SK-N-SH (cell line): ENCODE data around the gene C12orf60. TPM values are rescaled to one million over a fixed set of nuclear protein-coding genes. Genes with fewer than 3 reads are reported as not detected.

ENCODE experiments used
- CTCF ChIA-PET: fragments of 300-600, 350-600 bp; formaldehyde crosslinking; extraction: SDS; loops from one replicate; lab custom pipeline; 2021; lab: Yijun Ruan, JAX
- POLR2A ChIA-PET: fragments of 350-600 bp; sonication (Branson Sonifier 250); formaldehyde crosslinking; extraction: SDS; loops from one replicate; lab custom pipeline; 2020; ENCODE audit warnings: antibody characterized with exemption, inconsistent platforms; lab: Yijun Ruan, JAX
- DNase-seq: peaks from one replicate; pipeline ENCODE4 v3.0.0; 2012
- H2AFZ ChIP-seq: fragments of 200-600 bp; sonication (generic); 2 replicates; pipeline ENCODE4 v1.8.1; 2016; ENCODE audit warnings: antibody characterized with exemption, mild to moderate bottlenecking, low read depth
- H3F3A ChIP-seq: fragments of 200-600 bp; sonication (generic); replicated peaks from 2 replicates; pipeline ENCODE3; 2016; ENCODE audit warnings: antibody characterized with exemption, mild to moderate bottlenecking; ENCODE audit not compliant: insufficient read depth
- H3K27ac ChIP-seq, 2 experiments: fragments of 200-500 bp in 1 of 2; fragments of 200-600 bp in 1 of 2; sonication (Bioruptor generic) in 1 of 2; sonication (generic), shearing (Covaris generic) in 1 of 2; 2 replicates each; pipeline versions ENCODE4 v1.5.1 to v1.6.1; 2014 to 2016; ENCODE audit warnings: low read depth in 2 of 2, inconsistent platforms in 1 of 2, low read length in 1 of 2, mild to moderate bottlenecking in 1 of 2, mixed read lengths in 1 of 2
- H3K27me3 ChIP-seq: fragments of 200-600 bp; sonication (generic), shearing (Covaris generic); 2 replicates; pipeline ENCODE4 v1.6.1; 2016; ENCODE audit warnings: mixed run types; ENCODE audit not compliant: insufficient read depth
- H3K36me3 ChIP-seq, 2 experiments: fragments of 200-500 bp in 1 of 2; fragments of 200-600 bp in 1 of 2; sonication (Bioruptor generic) in 1 of 2; sonication (generic) in 1 of 2; replicated peaks in 1 of 2; 2 replicates each; pipeline versions ENCODE3 to v1.5.1; 2014 to 2016; ENCODE audit warnings: low read length in 1 of 2, mild to moderate bottlenecking in 1 of 2; ENCODE audit not compliant: insufficient read depth in 2 of 2, control insufficient read depth in 1 of 2
- H3K4me1 ChIP-seq, 2 experiments: fragments of 200-500 bp in 1 of 2; fragments of 200-600 bp in 1 of 2; sonication (Bioruptor generic) in 1 of 2; sonication (generic), shearing (Covaris generic) in 1 of 2; 2 replicates each; pipeline versions ENCODE4 v1.5.1 to v1.6.1; 2014 to 2016; ENCODE audit warnings: low read depth in 1 of 2, low read length in 1 of 2, mixed run types in 1 of 2; ENCODE audit not compliant: insufficient read depth in 2 of 2, control insufficient read depth in 1 of 2
- H3K4me2 ChIP-seq: fragments of 200-600 bp; sonication (generic), shearing (Covaris generic); 2 replicates; pipeline ENCODE4 v1.6.1; 2017; ENCODE audit warnings: mixed run types
- H3K4me3 ChIP-seq, 2 experiments: fragments of 200-500 bp in 1 of 2; fragments of 200-600 bp in 1 of 2; sonication (Bioruptor generic) in 1 of 2; sonication (generic), shearing (Covaris generic) in 1 of 2; 2 replicates each; pipeline versions ENCODE4 v1.5.1 to v1.8.1; 2014 to 2016; ENCODE audit warnings: low read depth in 2 of 2, inconsistent platforms in 1 of 2, low read length in 1 of 2, mild to moderate bottlenecking in 1 of 2, mixed read lengths in 1 of 2, moderate library complexity in 1 of 2
- H3K79me2 ChIP-seq: fragments of 200-600 bp; sonication (generic); 2 replicates; pipeline ENCODE4 v1.8.1; 2017; ENCODE audit warnings: mild to moderate bottlenecking; ENCODE audit not compliant: insufficient read depth
- H3K9ac ChIP-seq: fragments of 200-600 bp; sonication (generic); 2 replicates; pipeline ENCODE4 v1.6.1; 2017; ENCODE audit warnings: mixed run types
- H3K9me2 ChIP-seq: fragments of 200-600 bp; sonication (generic); 2 replicates; pipeline ENCODE4 v1.6.1; 2017; ENCODE audit warnings: mixed run types
- H3K9me3 ChIP-seq: fragments of 200-600 bp; sonication (generic); 2 replicates; pipeline ENCODE4 v1.6.1; 2017; ENCODE audit warnings: mixed run types, mild to moderate bottlenecking, moderate library complexity
- H4K20me1 ChIP-seq: fragments of 200-600 bp; sonication (generic); 2 replicates; pipeline ENCODE4 v1.6.1; 2017; ENCODE audit warnings: mild to moderate bottlenecking, mixed run types; ENCODE audit not compliant: insufficient read depth
- CHD2 ChIP-seq: fragments of 150-350 bp; IDR thresholded peaks from 2 replicates; pipeline ENCODE4 v1.6.1; 2018; ENCODE audit warnings: low read length; ENCODE audit not compliant: partially characterized antibody
- ELF1 ChIP-seq: IDR thresholded peaks from 2 replicates; pipeline ENCODE4 v1.4.0; 2012
- EP300 ChIP-seq, 2 experiments: IDR thresholded peaks; 2 replicates each; pipeline versions ENCODE4 v1.4.0 to v1.6.1; 2012; ENCODE audit warnings: borderline replicate concordance in 1 of 2, low read depth in 1 of 2, low read length in 1 of 2
- FOXM1 ChIP-seq: IDR thresholded peaks from 2 replicates; pipeline ENCODE4 v1.4.0; 2012; ENCODE audit warnings: low read depth, mild to moderate bottlenecking
- GABPA ChIP-seq: IDR thresholded peaks from 2 replicates; pipeline ENCODE4 v1.4.0; 2012; ENCODE audit warnings: low read depth, mild to moderate bottlenecking
- IRF3 ChIP-seq: fragments of 150-350 bp; IDR thresholded peaks from 2 replicates; pipeline ENCODE4 v1.6.1; 2016; ENCODE audit warnings: mild to moderate bottlenecking, low read depth, low read length
- JUND ChIP-seq: IDR thresholded peaks from 2 replicates; pipeline ENCODE4 v1.4.0; 2012
- MAX ChIP-seq: IDR thresholded peaks from 2 replicates; pipeline ENCODE4 v1.4.0; 2012; ENCODE audit warnings: low read depth
- MEF2A ChIP-seq: IDR thresholded peaks from 2 replicates; pipeline ENCODE4 v1.4.0; 2012; ENCODE audit warnings: low read depth, borderline replicate concordance
- NRF1 ChIP-seq: IDR thresholded peaks from 2 replicates; pipeline ENCODE4 v1.6.1; 2012; ENCODE audit warnings: low read depth, mild to moderate bottlenecking, low read length
- POLR2AphosphoS5 ChIP-seq: IDR thresholded peaks from 2 replicates; pipeline ENCODE4 v1.6.1; 2012; ENCODE audit warnings: low read depth, low read length
- RAD21 ChIP-seq: IDR thresholded peaks from 2 replicates; pipeline ENCODE4 v1.6.1; 2012; ENCODE audit warnings: mild to moderate bottlenecking, low read length
- RCOR1 ChIP-seq: fragments of 150-350 bp; IDR thresholded peaks from 2 replicates; pipeline ENCODE4 v1.6.1; 2017; ENCODE audit warnings: antibody characterized with exemption, low read length
- RXRA ChIP-seq: IDR thresholded peaks from 2 replicates; pipeline ENCODE4 v1.4.0; 2012; ENCODE audit warnings: low read depth, mild to moderate bottlenecking, borderline replicate concordance
- SIN3A ChIP-seq: IDR thresholded peaks from 2 replicates; pipeline ENCODE4 v1.6.1; 2012; ENCODE audit warnings: low read depth, mild to moderate bottlenecking, low read length, moderate library complexity, borderline replicate concordance
- TAF1 ChIP-seq: IDR thresholded peaks from 2 replicates; pipeline ENCODE4 v1.6.1; 2012; ENCODE audit warnings: low read depth, mild to moderate bottlenecking, low read length, moderate library complexity, borderline replicate concordance
- TCF12 ChIP-seq: IDR thresholded peaks from 2 replicates; pipeline ENCODE4 v1.4.0; 2012
- TEAD4 ChIP-seq: IDR thresholded peaks from 2 replicates; pipeline ENCODE4 v1.4.0; 2012; ENCODE audit warnings: mild to moderate bottlenecking, borderline replicate concordance; ENCODE audit not compliant: insufficient read depth
- YY1 ChIP-seq: IDR thresholded peaks from 2 replicates; pipeline ENCODE4 v1.4.0; 2012; ENCODE audit warnings: low read depth, mild to moderate bottlenecking
- WGBS: methylation state at CpG from one replicate; pipeline ENCODE4 v1.1.6; 2017; ENCODE audit warnings: low lambda C conversion rate; 5-methylcytosine and 5-hydroxymethylcytosine counted together
- polyA plus RNA-seq, 3 experiments: library from polyadenylated mRNA; depleted of rRNA; stranded (reverse); fragments of >200 nt; gene quantifications; 2 replicates each; pipeline ENCODE4 v1.2.3, GENCODE V29; 2012
- TF ChIP-seq, protein P1 (sequence below): fragments of 150-350 bp; IDR thresholded peaks from 2 replicates; pipeline ENCODE4 v1.6.1; 2017; ENCODE audit warnings: antibody characterized with exemption, low read length, low read depth, borderline replicate concordance
- TF ChIP-seq, protein P2 (sequence below): IDR thresholded peaks from 2 replicates; pipeline ENCODE4 v1.4.0; 2012; ENCODE audit warnings: low read depth, borderline replicate concordance
- TF ChIP-seq, protein P3 (sequence below): IDR thresholded peaks from 2 replicates; pipeline ENCODE4 v1.6.1; 2012; ENCODE audit warnings: mild to moderate bottlenecking, low read depth, low read length, moderate library complexity

The C12orf60 gene
- polyA plus RNA-seq, 1 of the 3 experiments (the other 2 are of a cell fraction), result 0.87 TPM

DNA sequence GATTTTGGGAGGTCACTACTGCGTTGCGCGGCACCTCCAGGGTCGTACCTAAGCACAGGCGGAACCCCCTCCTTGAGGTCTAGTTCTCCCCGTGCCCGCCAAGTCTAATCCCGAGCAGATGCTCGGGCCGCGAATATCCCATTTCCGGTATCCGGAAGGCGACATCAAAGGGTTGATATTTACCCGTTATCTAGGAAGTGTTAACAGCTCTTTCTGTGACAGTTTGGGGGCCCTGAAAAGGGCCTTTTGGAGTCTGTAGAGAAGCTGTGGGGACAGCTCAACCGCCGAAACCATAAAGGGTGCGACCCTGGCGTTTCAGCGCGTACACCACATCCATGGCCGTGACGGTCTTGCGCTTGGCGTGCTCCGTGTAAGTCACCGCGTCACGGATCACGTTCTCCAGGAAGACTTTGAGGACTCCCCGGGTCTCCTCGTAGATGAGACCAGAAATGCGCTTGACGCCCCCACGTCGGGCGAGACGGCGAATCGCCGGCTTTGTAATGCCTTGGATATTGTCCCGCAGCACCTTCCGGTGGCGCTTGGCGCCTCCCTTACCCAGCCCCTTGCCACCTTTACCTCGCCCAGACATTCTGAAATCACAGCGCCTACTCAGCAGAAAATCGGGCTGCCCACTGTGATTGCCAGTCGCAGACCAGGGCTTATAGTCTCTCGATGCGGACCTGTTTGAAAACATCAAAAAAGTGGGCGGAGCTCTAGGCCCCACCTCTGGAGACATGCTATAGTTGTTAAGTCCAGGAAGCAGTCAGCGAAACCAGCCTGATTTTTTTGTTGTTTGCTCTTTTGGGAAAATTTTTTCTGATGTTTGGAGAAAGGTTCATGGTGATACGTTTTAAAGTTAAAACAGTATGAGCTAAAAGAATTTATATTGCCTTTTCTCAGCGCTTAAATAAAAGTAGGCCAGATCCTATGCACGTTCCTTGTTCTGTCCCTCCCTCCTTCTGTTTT, 32.7 kb upstream of the C12orf60 start:
- peak overlapping the region; percentile 73 to 93 for H3K4me3 ChIP-seq
- no peaks in the 10 kb centered on the region for H3K9me3 ChIP-seq
- peak overlapping the region; percentile 77; the same call in 1 of the 2 replicates for H2AFZ ChIP-seq
- peak overlapping the region; percentile 81 to 96 for H3K27ac ChIP-seq
- peak; percentile 82 for DNase-seq
- peaks cover 25% of the 10 kb centered on the region for H3F3A ChIP-seq
- H3K27me3 ChIP-seq, result no peaks in the 10 kb centered on the region
- H4K20me1 ChIP-seq, result peaks cover 23% of the 10 kb centered on the region; the same call in 1 of the 2 replicates
- peaks cover 11 to 12% of the 10 kb centered on the region in 2 experiments; a peak in 3 of 4 replicates for H3K4me1 ChIP-seq
- POLR2A ChIA-PET, result interaction anchor here (2.9 kb wide), 1 partner anchor 33 kb away, joined by 30 read pairs; the partner anchor contains the start of genes C12orf60 and WBP11
- H3K4me2 ChIP-seq, result peak overlapping the region; percentile 91
- WGBS, result under 1% methylated on average over 39 of the region's 56 CpGs
- H3K9me2 ChIP-seq, result no peaks in the 10 kb centered on the region
- TF ChIP-seq FOXM1, result 0 out of 2 replicates have a peak, but pooled peaks have one; percentile 49
- no peak for TF ChIP-seq RAD21
- no peak for TF ChIP-seq YY1
- TF ChIP-seq RCOR1, result peak; percentile 58
- TF ChIP-seq, protein P1, sequence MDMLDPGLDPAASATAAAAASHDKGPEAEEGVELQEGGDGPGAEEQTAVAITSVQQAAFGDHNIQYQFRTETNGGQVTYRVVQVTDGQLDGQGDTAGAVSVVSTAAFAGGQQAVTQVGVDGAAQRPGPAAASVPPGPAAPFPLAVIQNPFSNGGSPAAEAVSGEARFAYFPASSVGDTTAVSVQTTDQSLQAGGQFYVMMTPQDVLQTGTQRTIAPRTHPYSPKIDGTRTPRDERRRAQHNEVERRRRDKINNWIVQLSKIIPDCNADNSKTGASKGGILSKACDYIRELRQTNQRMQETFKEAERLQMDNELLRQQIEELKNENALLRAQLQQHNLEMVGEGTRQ, result no peak
- peak; percentile 93 for TF ChIP-seq CHD2
- peak; percentile 34; the same call in 1 of the 2 replicates for TF ChIP-seq IRF3
- TF ChIP-seq MEF2A, result peak; percentile 27; the same call in 1 of the 2 replicates
- peak; percentile 100 for TF ChIP-seq POLR2AphosphoS5
- peak; percentile 98 for TF ChIP-seq SIN3A
- TF ChIP-seq, protein P2, sequence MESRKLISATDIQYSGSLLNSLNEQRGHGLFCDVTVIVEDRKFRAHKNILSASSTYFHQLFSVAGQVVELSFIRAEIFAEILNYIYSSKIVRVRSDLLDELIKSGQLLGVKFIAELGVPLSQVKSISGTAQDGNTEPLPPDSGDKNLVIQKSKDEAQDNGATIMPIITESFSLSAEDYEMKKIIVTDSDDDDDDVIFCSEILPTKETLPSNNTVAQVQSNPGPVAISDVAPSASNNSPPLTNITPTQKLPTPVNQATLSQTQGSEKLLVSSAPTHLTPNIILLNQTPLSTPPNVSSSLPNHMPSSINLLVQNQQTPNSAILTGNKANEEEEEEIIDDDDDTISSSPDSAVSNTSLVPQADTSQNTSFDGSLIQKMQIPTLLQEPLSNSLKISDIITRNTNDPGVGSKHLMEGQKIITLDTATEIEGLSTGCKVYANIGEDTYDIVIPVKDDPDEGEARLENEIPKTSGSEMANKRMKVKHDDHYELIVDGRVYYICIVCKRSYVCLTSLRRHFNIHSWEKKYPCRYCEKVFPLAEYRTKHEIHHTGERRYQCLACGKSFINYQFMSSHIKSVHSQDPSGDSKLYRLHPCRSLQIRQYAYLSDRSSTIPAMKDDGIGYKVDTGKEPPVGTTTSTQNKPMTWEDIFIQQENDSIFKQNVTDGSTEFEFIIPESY, result peak; percentile 91
- TF ChIP-seq MAX, result peak; percentile 51; the same call in 1 of the 2 replicates
- peak; percentile 50 to 74; a peak in 2 of 4 replicates for TF ChIP-seq EP300 (IDR thresholded peaks at IDR 0.05; ENCODE audit: borderline replicate concordance in 1 of 2, low read depth in 1 of 2, low read length in 1 of 2)
- peak; percentile 45 for TF ChIP-seq JUND
- TF ChIP-seq TCF12, result peak; percentile 71; the same call in 1 of the 2 replicates
- TF ChIP-seq RXRA, result 0 out of 2 replicates have a peak, but pooled peaks have one; percentile 54
- TF ChIP-seq, protein P3, sequence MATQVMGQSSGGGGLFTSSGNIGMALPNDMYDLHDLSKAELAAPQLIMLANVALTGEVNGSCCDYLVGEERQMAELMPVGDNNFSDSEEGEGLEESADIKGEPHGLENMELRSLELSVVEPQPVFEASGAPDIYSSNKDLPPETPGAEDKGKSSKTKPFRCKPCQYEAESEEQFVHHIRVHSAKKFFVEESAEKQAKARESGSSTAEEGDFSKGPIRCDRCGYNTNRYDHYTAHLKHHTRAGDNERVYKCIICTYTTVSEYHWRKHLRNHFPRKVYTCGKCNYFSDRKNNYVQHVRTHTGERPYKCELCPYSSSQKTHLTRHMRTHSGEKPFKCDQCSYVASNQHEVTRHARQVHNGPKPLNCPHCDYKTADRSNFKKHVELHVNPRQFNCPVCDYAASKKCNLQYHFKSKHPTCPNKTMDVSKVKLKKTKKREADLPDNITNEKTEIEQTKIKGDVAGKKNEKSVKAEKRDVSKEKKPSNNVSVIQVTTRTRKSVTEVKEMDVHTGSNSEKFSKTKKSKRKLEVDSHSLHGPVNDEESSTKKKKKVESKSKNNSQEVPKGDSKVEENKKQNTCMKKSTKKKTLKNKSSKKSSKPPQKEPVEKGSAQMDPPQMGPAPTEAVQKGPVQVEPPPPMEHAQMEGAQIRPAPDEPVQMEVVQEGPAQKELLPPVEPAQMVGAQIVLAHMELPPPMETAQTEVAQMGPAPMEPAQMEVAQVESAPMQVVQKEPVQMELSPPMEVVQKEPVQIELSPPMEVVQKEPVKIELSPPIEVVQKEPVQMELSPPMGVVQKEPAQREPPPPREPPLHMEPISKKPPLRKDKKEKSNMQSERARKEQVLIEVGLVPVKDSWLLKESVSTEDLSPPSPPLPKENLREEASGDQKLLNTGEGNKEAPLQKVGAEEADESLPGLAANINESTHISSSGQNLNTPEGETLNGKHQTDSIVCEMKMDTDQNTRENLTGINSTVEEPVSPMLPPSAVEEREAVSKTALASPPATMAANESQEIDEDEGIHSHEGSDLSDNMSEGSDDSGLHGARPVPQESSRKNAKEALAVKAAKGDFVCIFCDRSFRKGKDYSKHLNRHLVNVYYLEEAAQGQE, result peak; percentile 80
- TF ChIP-seq TAF1, result peak; percentile 95
- TF ChIP-seq GABPA, result peak; percentile 33
- TF ChIP-seq ELF1, result peak; percentile 70
- TF ChIP-seq TEAD4, result no peak
- TF ChIP-seq NRF1, result no peak
- H3K79me2 ChIP-seq, result peaks cover 63% of the 10 kb centered on the region
- H3K36me3 ChIP-seq, result peaks cover 5 to 25% of the 10 kb centered on the region in 2 experiments
- CTCF ChIA-PET, result interaction anchor here (0.6 to 2.6 kb wide), 26 partner anchors 8 to 745 kb away, joined by 3 to 18 read pairs (median 4); partner anchors contain the start of genes C12orf60 and WBP11
- peak overlapping the region; percentile 92 for H3K9ac ChIP-seq
